ENCODE results near the gene LHPP.
"Not testable (repeated sequence)": the region's sequence is repeated elsewhere in the genome, so short reads cannot be mapped to it uniquely, and the experiment has no call there.

The LHPP gene

GRCh38 chr10:124598196-124598595 lies 136.6 kb downstream of the LHPP start:
- DNase-seq = no peak

DNA sequence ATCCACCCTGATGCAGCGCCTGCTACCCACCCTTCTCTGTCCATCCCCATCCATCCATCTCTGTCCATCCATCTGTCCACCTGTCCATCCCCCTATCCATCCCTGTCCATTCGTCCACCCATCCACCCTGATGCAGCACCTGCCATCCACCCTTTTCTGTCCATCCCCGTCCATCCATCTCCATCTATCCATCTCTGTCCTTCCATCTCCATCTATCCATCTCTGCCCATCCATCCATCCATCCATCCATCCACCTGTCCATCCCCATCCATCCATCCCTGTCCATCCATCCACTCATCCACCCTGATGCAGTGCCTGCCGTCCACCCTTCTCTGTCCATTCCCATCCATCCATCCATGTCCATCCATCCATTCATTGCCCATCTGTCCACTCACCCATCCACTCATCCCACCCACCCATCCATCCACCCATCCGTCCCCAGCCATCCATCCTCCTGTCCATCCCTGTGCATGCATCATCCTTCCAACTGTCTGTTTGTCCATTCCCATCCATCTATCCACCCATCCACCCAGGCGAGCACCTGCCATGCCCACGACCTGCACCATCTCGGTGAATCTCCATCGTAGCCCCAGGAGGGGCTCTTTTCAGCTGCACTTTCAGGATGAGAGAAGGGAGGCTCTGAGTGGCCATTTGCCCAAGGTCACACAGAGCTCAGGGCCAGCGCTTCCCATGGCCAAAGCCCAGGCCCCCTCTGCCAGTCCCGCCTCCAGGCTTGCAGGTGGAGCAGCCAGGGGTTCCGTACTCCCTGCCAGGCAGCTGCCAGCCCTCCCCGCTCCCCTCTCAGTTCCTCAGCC lies 137.4 kb downstream of the LHPP start:
- no peak for DNase-seq

DNA sequence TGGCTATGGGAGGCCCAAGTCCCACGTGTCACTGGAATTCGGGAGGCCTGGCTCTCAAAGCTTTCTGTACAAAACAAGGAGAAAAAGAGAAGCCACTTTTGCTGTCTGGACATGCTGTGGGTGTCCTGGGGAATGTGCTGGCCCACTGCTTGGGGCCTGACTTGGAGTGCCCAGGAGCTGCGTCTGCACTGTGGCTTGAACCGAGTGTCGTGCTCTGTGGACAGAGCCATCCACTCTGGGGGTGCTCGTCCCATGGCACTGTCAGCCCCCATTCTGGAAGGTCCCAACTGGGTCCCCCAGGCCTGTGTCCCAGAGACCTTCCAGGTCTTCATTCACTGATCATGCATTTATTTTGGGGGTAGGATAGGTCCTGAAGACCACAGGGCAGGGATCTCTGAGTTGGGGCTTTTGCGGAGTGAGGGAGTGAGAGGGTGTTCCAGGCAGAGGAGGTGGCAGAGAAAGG lies 138.0 kb downstream of the LHPP start:
- no peak for DNase-seq

DNA sequence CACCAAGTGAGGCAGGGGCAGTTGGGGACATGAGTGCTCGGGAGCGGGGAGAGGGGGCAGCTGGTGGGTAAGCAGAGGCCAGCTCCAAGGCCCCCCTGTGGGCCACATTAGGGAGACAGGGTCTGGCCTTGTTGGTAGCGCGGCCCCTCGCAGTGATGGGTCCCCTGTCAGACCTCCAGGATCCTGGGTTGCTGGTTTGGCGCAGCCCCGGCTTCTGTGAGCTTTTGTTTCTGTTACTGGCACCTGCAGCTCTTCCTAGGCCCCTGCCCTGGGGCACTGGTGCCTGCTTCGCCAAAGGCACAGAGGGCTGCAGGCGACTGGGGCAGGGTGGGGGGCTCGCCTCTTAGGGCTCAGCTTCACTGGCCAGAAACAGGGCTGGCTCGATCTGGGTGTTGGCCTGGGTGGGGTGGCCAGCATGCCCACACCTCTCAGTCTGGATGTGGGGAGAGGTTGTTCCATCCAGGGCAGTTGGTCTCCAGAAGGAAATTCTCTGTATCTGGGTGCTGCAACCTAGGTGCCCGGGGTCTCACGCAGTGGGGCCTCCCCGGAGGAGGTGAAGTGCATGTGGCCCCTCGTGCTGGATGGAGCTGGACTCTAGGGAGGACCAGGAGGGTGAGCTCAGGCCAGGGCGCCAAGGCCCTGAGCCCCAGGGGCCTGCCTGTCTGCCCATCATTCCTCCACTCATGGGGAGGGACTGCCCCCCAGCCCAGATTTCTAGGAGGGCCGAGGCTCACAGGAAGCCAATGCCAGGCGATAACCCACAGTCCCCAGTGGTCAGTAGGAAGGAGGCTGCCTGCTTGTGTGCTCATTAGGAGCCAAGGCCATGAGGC lies 138.6 kb downstream of the LHPP start:
- DNase-seq = no peak

- DNase-seq = no peak
Measured at GRCh38 chr10:124601016-124601415, 139.4 kb downstream of the LHPP start.

DNA sequence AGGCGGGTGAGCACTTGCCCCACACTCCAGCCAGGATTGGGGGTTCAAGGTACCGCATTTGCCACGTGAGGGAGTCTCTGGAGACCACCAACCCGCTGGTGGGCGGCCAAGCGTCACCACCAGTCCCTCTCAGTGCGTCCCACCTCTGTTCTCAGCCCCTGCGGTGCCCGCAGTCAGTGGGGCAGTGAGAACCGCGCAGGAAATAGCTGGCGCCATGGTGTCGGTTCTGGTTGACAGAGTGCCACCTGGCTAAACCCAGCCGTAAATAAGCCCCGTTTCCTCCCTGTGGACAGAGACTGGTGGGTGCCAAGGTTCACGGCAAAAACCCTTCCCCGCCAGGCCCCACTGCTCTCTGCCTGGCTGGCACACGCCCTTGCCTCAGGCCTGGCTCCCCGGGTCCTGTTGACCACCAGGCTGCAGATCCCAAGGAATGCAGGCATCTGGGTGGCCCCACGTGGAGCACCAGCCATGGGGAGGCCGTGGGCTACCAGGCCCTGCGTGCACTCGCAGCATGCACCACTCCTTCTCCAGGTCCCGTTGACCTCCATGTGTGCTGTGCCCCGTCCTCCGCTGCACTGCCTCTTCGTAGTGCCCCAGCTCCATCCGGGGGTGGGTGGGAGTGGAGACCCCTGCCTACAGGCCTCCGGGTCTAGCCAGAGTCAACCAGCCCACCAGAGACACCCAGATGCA lies 140.0 kb downstream of the LHPP start:
- DNase-seq = no peak

DNA sequence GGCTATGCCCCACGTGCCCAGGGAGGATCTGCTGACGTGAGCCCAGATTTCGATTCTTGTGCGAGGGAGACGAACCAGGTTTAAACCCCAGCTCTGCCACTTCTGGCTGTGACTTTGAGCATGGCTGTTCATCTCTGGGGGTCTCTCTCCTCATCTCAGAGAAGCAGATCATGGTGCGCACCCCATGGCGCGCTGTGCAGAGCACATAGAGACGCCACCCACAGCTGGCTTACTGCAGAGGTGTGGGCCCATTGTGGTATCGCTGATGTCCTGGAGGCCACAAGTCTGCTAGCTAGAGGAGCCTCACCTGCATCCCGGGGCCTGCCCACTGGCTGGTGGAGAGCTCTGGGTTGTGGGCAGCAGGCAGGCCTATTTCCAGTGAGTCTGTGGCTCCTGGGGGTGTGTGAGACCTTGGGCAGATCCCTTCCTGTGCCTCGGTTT lies 140.5 kb downstream of the LHPP start:
- DNase-seq = no peak

DNA sequence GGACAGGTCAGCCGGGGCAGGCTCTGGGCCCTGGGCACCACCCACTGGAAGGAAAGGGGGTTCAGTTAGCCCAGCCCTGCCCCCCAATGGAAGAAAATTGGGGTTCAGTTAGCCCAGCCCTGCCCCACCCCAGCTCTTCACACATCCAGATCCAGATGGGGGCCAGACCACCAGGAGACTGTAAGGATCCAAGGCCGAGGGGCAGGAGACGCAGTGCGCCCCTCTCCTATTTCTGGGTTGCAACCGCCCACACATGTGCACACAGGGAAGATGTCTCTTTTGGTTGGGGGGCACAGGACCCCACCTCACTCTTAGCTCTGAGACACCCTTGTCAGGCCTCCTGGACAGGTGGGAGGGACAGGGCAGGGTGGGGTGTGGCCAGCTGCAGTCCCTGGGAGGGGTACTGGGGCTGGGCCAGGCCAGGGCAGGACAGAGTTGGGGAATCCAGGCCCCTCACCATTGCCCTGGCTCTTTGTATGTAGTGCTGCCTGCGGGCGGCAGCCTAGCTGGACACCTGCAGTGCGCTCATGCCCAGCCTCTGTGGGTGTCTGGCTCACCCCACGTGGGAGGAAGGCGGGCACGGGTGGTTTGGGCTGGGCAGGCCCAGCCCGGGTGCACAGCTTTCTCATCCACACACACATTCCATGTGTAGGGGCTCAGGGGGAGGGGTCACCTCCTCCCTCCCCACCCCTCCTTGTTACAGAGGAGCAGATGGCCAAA lies 141.2 kb downstream of the LHPP start:
- DNase-seq = no peak

DNA sequence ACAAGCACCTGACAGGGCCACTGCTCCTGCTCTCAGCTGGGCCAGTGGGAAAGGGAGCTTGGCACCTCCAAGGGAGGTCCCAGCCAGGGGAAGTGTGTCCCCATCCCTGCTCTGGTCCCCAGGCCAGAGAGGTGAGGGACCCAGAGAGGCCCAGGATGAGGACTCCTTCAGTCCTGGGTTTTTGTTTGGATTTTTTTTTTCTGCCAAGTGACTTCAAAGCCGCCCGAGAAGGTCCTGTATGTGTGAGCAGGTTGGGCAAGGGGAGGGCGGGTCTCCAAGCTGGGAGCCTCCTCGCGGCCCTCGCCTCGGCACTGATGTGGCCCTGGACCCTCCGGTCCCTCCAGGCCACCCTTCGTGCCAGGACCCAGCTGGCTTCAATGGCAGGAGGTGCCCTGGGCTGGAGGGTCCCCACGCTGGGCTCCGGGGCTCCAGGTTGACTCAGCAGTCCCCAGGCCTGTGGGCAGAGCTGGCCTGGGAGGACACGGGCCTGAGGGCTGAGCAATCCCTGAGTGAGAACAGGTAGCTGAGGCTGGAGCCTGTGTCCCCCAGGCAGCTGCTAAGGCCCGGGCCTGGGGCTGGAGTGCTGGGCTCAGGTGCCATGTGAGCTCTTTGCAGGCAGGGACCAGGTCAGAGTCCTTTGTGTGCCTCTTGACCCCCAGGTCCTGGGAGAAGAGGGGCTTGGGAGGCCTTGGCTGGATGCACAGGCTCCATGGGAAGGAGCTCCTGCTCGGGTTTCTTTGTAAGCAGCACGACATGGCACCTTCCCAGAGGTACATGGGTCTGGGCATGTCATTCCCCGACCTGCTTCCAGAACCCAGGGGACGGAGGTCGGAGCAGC lies 142.0 kb downstream of the LHPP start:
- no peak for DNase-seq

GRCh38 chr10:124604214-124605000 lies 142.8 kb downstream of the LHPP start:
- no peak for DNase-seq

DNA sequence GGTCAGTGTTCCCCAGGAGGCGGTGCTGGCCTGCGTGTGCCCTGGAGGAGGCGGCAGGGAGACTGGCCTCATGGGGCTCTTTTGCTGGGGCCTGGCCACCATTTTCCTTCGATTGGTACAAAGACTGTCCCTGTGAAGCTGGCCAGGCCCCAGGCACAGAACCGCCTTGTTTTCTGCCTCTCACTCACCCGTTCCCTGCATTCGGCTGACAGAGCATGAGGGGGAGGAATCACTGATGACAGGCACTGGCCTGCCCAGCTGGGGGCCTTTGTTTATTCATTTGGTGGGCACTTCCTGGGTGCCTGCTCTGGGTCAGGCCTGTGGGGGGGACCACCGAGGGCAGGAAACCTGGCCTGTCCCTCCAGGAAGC lies 143.4 kb downstream of the LHPP start:
- DNase-seq = no peak

DNA sequence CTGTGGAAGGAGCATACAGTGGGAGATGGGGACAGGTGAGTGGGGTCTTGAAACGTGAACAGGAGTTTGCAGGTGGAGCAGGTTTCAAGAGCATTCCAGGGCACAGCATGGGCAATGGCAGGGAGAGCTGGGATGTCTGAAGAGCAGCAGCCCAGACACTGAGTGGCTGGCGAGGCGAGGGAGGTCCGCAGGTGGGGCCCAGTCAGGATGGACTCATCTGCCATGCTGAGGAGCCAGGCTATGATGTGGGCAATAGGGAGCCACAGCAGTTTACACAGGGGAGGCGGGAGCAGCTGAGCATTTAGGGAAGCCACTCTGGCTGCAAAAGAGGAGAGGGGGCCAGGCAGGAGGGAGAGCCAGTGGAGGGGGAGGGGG lies 143.8 kb downstream of the LHPP start:
- no peak for DNase-seq

DNA sequence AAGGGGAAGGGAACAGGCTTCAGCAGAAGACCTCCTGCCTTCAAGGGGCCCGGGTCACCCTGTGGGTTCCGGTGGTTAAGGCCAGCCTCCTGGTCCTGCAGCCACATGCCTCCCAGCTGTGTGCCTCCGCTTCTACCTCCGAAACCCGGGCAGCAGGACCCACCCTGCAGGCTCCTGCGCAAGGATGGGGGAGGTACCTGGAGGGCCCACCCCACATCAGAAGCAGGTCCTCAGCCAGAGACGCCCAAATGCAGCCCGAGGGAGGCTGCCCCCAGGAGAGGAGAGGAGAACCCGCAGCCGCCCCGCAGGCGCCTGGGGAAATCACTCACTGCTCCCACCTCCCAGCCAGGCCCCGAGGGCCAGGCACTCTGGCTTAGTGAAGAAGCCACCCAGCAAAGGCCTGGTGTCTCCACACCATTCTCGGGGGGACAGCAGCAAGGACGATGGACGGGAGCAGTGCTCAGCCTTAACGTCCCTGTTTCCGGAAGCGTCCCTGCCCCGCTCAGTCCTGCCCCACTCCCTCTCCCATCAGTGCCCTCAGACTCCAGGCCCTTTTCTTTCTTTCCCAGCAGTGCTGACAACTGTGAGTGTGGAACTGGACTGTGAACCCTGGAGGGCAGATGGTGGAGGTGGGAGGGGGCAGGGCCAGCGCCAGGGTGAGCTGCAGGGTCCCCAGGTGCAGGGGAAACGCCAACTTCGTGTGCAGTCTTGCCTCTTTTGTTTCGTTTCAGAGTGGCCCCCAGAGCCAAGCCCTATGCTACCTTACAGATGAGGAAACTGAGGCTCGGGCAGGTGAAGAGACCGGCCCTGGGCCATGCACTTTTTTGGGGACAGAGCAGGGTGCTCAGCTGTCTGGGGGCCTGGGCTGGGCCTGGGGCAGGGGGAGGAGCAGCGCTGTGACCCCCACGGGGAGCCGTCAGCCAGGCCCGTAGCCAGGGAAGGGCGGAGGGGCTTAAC lies 144.5 kb downstream of the LHPP start:
- no peak for DNase-seq

GRCh38 chr10:124606822-124607221 lies 145.2 kb downstream of the LHPP start:
- DNase-seq = no peak

DNA sequence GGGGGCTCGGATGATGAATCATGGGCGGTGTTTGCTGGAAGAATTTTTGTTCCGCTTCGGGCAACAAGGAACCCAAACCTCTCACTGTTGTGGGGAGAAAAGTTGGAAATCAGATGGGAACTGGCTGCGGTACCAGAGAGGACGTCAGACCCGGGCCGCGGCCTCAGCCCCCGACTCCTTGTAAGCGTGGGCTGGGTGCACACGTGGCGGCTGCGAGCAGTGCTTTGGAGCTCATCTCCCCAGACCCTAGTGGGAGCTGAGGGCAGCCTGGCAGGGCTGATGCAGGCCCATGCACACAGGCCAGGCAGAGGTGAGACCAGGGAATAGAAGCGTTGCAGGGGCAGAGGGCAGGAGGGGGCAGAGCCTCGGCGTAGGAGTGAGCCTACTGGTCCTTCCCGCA lies 146.1 kb downstream of the LHPP start:
- no peak for DNase-seq

DNA sequence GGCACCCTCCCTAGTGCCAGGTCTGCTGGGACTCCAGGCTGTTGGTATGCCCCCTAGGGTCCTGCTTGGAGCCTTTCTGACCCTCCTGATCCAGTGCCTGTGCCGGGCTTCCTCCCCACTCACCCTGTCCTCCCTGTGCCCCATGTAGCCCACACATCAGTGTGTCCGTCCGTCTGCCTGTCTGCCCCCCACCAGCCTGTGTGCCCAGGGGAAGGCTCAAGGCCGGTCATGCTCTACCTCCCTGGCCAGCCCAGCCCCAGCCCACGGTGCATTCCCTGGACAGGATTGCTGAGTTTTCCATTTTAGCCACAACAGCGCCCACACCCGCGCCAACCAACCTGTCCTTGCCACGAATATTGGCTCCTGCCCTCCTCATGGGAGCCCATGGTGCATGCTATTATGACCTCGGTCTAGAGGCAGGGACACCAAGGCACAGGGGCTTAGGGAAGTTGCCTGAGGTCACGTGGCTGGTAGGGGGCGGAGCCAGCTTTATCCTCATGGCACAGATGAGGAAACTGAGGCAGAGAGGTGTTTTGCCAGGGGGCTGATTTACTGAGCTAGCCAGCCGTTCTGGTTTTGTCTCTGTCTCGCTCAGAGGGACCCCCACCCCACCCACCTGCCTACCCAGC lies 146.6 kb downstream of the LHPP start:
- DNase-seq = no peak

- DNase-seq = no peak
Measured at GRCh38 chr10:124609698-124610097, 148.1 kb downstream of the LHPP start.

GRCh38 chr10:124610186-124610585 lies 148.6 kb downstream of the LHPP start:
- not testable (repeated sequence) for DNase-seq

DNA sequence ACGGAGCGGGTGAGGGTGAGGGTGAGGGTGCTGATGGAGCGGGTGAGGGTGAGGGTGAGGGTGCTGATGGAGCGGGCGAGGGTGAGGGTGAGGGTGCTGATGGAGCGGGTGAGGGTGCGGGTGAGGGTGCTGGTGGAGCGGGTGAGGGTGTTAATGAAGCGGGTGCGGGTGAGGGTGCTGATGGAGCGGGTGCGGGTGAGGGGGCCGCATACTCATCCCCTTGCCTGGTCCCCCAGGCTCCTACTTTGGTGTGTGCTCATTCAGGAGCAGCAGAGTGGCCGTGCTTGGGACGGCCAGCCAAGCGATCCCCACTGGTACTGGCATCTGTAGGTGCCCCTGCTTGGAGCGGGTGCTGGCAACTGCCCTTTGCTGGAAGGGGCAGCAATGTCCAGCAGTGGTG lies 149.2 kb downstream of the LHPP start:
- not testable (repeated sequence) for DNase-seq
